NT2/D1 (cell line): ENCODE data around the gene DNASE2.

Experiments used
- DNase-seq: peaks from one replicate; pipeline ENCODE4 v3.0.0-alpha.2; 2011; ENCODE audit warnings: low read depth, low spot score
- H3K27me3 ChIP-seq: 2 replicates; pipeline ENCODE4 v1.6.0; 2011; ENCODE audit warnings: mild to moderate bottlenecking; ENCODE audit not compliant: insufficient read length, insufficient read depth
- H3K36me3 ChIP-seq: 2 replicates; pipeline ENCODE4 v1.6.1; 2011; ENCODE audit warnings: mild to moderate bottlenecking, low read length, mixed read lengths; ENCODE audit not compliant: insufficient read depth, insufficient read length
- H3K4me1 ChIP-seq: 2 replicates; pipeline ENCODE4 v1.5.1; 2011; ENCODE audit not compliant: insufficient read depth, insufficient read length
- H3K4me3 ChIP-seq: 2 replicates; pipeline ENCODE4 v1.5.1; 2011; ENCODE audit warnings: low read depth; ENCODE audit not compliant: insufficient read length
- H3K9ac ChIP-seq: 2 replicates; pipeline ENCODE4 v1.6.0; 2011; ENCODE audit warnings: low read depth; ENCODE audit not compliant: insufficient read length
- H3K9me3 ChIP-seq: 2 replicates; pipeline ENCODE4 v1.5.1; 2011; ENCODE audit warnings: mild to moderate bottlenecking, low read length; ENCODE audit not compliant: insufficient read depth
- SUZ12 ChIP-seq: IDR thresholded peaks from 2 replicates; pipeline ENCODE4 v1.6.1; 2011; ENCODE audit not compliant: insufficient read length, insufficient read depth; ENCODE audit errors: extremely low read depth
- YY1 ChIP-seq: IDR thresholded peaks from 2 replicates; pipeline ENCODE4 v1.6.1; 2011; ENCODE audit not compliant: insufficient read length, insufficient read depth
- ZNF274 ChIP-seq: IDR thresholded peaks from 2 replicates; pipeline ENCODE4 v1.6.1; 2011; ENCODE audit warnings: mild to moderate bottlenecking, low read depth, low read length

DNASE2 gene

GRCh38 chr19:12875086-12875485 lies 6.2 kb downstream of the DNASE2 start:
- no peak for TF ChIP-seq YY1
- no peak for TF ChIP-seq SUZ12
- TF ChIP-seq ZNF274: no peak
- Histone ChIP-seq H3K4me1 (peaks cover 2% of the 10 kb centered on the region), H3K9me3 (peaks cover 11% of the 10 kb centered on the region; the same call in 1 of the 2 replicates), H3K9ac (no peak overlapping the region), H3K27me3 (peaks cover 1% of the 10 kb centered on the region), H3K36me3 (peaks cover 10% of the 10 kb centered on the region), H3K4me3 (no peak overlapping the region)
- DNase-seq: no peak

GRCh38 chr19:12873891-12874745 lies 7.1 kb downstream of the DNASE2 start:
- H3K27me3 ChIP-seq: peaks cover 1% of the 10 kb centered on the region
- no peak overlapping the region for H3K9ac ChIP-seq
- TF ChIP-seq ZNF274 (no peak), SUZ12 (no peak)
- peaks cover 11% of the 10 kb centered on the region; the same call in 1 of the 2 replicates for H3K9me3 ChIP-seq
- peaks cover 2% of the 10 kb centered on the region for H3K4me1 ChIP-seq
- no peak overlapping the region for H3K4me3 ChIP-seq
- H3K36me3 ChIP-seq: peaks cover 10% of the 10 kb centered on the region
- DNase-seq: no peak

GRCh38 chr19:12872941-12873890 lies 8.0 kb downstream of the DNASE2 start:
- Histone ChIP-seq H3K9me3 (peaks cover 11% of the 10 kb centered on the region; the same call in 1 of the 2 replicates), H3K4me3 (no peak overlapping the region), H3K27me3 (peaks cover 10% of the 10 kb centered on the region), H3K4me1 (peaks cover 2% of the 10 kb centered on the region), H3K36me3 (peaks cover 10% of the 10 kb centered on the region), H3K9ac (no peak overlapping the region)
- TF ChIP-seq ZNF274: no peak
- no peak for TF ChIP-seq YY1
- TF ChIP-seq SUZ12: no peak
- DNase-seq: peak; percentile 90

- peaks cover 11% of the 10 kb centered on the region; the same call in 1 of the 2 replicates for H3K9me3 ChIP-seq
- H3K27me3 ChIP-seq: peaks cover 18% of the 10 kb centered on the region
- TF ChIP-seq YY1 (no peak), SUZ12 (no peak), ZNF274 (no peak)
- peaks cover 4% of the 10 kb centered on the region for H3K4me1 ChIP-seq
- H3K9ac ChIP-seq: no peak overlapping the region
- no peak for DNase-seq
- no peak overlapping the region for H3K4me3 ChIP-seq
- H3K36me3 ChIP-seq: peaks cover 10% of the 10 kb centered on the region
These were observed 9.0 kb downstream of the DNASE2 start for GRCh38 chr19:12872255-12872654.

GRCh38 chr19:12871681-12872080 lies 9.6 kb downstream of the DNASE2 start:
- no peak overlapping the region for H3K9ac ChIP-seq
- H3K27me3 ChIP-seq: peaks cover 21% of the 10 kb centered on the region
- DNase-seq: no peak
- peaks cover 10% of the 10 kb centered on the region for H3K36me3 ChIP-seq
- H3K9me3 ChIP-seq: peaks cover 11% of the 10 kb centered on the region; the same call in 1 of the 2 replicates
- TF ChIP-seq SUZ12 (no peak), ZNF274 (no peak), YY1 (no peak)
- no peak overlapping the region for H3K4me3 ChIP-seq
- peaks cover 7% of the 10 kb centered on the region for H3K4me1 ChIP-seq

- DNase-seq: no peak
- H3K36me3 ChIP-seq: peaks cover 7% of the 10 kb centered on the region
These were observed 12.6 kb downstream of the DNASE2 start for GRCh38 chr19:12868540-12869112.

More at GRCh38 chr19:12868540-12869112, 12.6 kb downstream of the DNASE2 start:
- Histone ChIP-seq H3K9ac (no peak overlapping the region), H3K4me1 (peaks cover 20% of the 10 kb centered on the region), H3K9me3 (peaks cover 11% of the 10 kb centered on the region; the same call in 1 of the 2 replicates), H3K4me3 (no peak overlapping the region), H3K27me3 (peaks cover 38% of the 10 kb centered on the region)
- no peak for TF ChIP-seq ZNF274
- no peak for TF ChIP-seq YY1
- no peak for TF ChIP-seq SUZ12
